GM12801 (cell line): ENCODE measurements around the gene KCNK17.

ENCODE experiments used
- TF ChIP-seq, protein P1 (sequence below): IDR thresholded peaks from one replicate; pipeline ENCODE4 v1.5.1; 2011; ENCODE audit warnings: control low read depth; ENCODE audit not compliant: insufficient read length; ENCODE audit errors: extremely low read depth

KCNK17 gene

DNA sequence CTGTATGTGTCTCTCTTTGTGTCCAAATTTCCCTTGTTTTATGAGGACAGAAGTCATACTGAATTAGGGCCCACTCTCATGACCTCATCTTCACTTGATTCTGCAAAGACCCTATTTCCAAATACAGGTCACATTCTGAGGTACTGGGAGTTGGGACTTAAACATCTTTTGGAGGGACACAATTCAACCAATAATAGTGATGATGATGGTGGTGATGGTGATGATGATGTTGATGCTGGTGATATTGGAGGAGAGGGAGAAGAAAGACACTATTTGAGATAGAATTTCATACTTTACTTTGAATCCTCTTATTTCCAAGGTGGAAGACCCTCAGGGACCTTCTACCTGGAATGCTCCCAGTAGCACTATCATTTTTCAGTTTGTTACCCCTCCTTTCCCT is 63.7 kb downstream of the KCNK17 start:
- TF ChIP-seq, protein P1, sequence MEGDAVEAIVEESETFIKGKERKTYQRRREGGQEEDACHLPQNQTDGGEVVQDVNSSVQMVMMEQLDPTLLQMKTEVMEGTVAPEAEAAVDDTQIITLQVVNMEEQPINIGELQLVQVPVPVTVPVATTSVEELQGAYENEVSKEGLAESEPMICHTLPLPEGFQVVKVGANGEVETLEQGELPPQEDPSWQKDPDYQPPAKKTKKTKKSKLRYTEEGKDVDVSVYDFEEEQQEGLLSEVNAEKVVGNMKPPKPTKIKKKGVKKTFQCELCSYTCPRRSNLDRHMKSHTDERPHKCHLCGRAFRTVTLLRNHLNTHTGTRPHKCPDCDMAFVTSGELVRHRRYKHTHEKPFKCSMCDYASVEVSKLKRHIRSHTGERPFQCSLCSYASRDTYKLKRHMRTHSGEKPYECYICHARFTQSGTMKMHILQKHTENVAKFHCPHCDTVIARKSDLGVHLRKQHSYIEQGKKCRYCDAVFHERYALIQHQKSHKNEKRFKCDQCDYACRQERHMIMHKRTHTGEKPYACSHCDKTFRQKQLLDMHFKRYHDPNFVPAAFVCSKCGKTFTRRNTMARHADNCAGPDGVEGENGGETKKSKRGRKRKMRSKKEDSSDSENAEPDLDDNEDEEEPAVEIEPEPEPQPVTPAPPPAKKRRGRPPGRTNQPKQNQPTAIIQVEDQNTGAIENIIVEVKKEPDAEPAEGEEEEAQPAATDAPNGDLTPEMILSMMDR, result no peak

DNA sequence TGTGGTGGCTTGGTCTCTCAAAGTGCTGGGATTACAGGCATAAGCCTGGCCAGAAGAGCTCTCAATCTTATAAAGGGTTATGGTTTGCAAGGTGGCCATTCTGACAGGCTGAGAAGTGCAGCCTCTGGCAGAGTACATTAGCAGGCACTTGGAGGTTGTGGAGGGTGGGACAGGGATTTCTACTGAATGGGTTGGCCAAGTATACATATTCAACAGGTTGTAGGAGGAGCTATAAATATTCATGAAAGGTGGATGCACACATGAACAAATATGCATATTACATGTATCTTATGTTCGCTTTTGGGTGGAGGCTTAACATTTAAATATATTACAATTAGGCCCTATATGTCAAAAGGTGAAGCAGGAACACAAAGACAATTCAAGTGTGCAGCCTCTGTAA is 64.9 kb downstream of the KCNK17 start:
- TF ChIP-seq, protein P1, result no peak
